SU-DHL-6 (cell line): ENCODE measurements around the gene AADACL3.

ENCODE experiments used
- EZH2phosphoT487 ChIP-seq: fragments of 200-600 bp; sonication (generic), shearing (Covaris generic); conservative IDR thresholded peaks from 2 replicates; pipeline ENCODE4 v1.6.1; 2018; ENCODE audit warnings: mild to moderate bottlenecking, antibody characterized with exemption, low read length, moderate library complexity, mixed read lengths
- TF ChIP-seq, protein P1 (sequence below): fragments of 200-600 bp; sonication (generic); IDR thresholded peaks from one replicate; pipeline ENCODE4 v1.5.1; 2017; ENCODE audit warnings: antibody characterized with exemption, mild to moderate bottlenecking, low read length, moderate library complexity; ENCODE audit not compliant: insufficient read depth, poor library complexity, severe bottlenecking

GRCh38 chr1:12756273-12756672, 40.4 kb downstream of the AADACL3 start:
- TF ChIP-seq, protein P1, sequence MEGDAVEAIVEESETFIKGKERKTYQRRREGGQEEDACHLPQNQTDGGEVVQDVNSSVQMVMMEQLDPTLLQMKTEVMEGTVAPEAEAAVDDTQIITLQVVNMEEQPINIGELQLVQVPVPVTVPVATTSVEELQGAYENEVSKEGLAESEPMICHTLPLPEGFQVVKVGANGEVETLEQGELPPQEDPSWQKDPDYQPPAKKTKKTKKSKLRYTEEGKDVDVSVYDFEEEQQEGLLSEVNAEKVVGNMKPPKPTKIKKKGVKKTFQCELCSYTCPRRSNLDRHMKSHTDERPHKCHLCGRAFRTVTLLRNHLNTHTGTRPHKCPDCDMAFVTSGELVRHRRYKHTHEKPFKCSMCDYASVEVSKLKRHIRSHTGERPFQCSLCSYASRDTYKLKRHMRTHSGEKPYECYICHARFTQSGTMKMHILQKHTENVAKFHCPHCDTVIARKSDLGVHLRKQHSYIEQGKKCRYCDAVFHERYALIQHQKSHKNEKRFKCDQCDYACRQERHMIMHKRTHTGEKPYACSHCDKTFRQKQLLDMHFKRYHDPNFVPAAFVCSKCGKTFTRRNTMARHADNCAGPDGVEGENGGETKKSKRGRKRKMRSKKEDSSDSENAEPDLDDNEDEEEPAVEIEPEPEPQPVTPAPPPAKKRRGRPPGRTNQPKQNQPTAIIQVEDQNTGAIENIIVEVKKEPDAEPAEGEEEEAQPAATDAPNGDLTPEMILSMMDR, result no peak
- no peak for TF ChIP-seq EZH2phosphoT487
